ENCODE measurements around the gene LYPD4. TPM values are rescaled to one million over a fixed set of nuclear protein-coding genes. Genes with fewer than 3 reads are reported as not detected.

The LYPD4 gene
- total RNA-seq, 1 experiment from 2014 or later, result not detected

DNA sequence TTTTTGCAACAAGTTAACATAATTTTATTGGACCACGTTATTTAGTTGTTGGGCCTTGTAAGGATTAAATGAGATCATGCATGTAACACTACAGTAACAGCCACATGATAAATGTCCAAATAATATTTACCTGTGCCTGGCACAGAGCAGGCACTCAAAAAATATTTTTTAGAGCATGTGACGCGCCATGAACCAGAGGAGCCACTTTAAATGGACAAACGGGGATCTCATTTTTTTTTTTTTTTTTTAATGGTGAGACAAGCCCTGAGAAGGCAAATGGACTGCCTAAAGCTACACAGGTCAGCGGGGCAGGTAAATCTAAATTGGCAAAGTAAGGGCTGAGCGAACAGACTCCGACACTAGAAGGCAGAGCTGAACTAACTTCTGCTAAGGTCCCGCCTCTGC is 14.7 kb upstream of the LYPD4 start:
- H3K27me3 ChIP-seq (ENCODE audit: low read length), result peaks cover 5% of the 10 kb centered on the region; the same call in 1 of the 2 replicates
- H2AFZ ChIP-seq (ENCODE audit: low read length), result peak overlapping the region; percentile 76
- POLR2A ChIA-PET (ENCODE audit: unreplicated experiment), result interaction anchor here (0.5 kb wide), 1 partner anchor 1652 kb away, joined by 3 read pairs; no protein-coding TSS in a partner anchor
- CTCF ChIA-PET, result interaction anchor here (0.6 kb wide), 1 partner anchor 153 kb away, joined by 3 read pairs; no protein-coding TSS in a partner anchor
- H3K4me3 ChIP-seq (ENCODE audit: low read length), result peak overlapping the region; percentile 63
- H3K4me2 ChIP-seq (ENCODE audit: low read length), result peak overlapping the region; percentile 88
- H3K36me3 ChIP-seq (ENCODE audit: low read depth, low read length), result peaks cover 35% of the 10 kb centered on the region
- peaks cover 34% of the 10 kb centered on the region for H4K20me1 ChIP-seq (ENCODE audit: low read length)
- no peaks in the 10 kb centered on the region for H3K9me2 ChIP-seq (replicated peaks; ENCODE audit: low read length)
- H3F3A ChIP-seq (ENCODE audit: low read length, unreplicated experiment), result no peaks in the 10 kb centered on the region
- intact Hi-C loops (cut with micrococcal nuclease), result no loop called here
- peaks cover 30% of the 10 kb centered on the region for H3K4me1 ChIP-seq (ENCODE audit: insufficient read depth, low read length)
- no TSS peak for BruUV-seq (replicated peaks)
- DNase-seq, result no peak
- no peak for TF ChIP-seq EZH2 (IDR thresholded peaks at IDR 0.05; ENCODE audit: low read length, unreplicated experiment)
- TF ChIP-seq EZH2phosphoT487 (IDR thresholded peaks at IDR 0.05; ENCODE audit: borderline replicate concordance, low read length), result no peak
- TF ChIP-seq, protein P1, sequence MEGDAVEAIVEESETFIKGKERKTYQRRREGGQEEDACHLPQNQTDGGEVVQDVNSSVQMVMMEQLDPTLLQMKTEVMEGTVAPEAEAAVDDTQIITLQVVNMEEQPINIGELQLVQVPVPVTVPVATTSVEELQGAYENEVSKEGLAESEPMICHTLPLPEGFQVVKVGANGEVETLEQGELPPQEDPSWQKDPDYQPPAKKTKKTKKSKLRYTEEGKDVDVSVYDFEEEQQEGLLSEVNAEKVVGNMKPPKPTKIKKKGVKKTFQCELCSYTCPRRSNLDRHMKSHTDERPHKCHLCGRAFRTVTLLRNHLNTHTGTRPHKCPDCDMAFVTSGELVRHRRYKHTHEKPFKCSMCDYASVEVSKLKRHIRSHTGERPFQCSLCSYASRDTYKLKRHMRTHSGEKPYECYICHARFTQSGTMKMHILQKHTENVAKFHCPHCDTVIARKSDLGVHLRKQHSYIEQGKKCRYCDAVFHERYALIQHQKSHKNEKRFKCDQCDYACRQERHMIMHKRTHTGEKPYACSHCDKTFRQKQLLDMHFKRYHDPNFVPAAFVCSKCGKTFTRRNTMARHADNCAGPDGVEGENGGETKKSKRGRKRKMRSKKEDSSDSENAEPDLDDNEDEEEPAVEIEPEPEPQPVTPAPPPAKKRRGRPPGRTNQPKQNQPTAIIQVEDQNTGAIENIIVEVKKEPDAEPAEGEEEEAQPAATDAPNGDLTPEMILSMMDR (conservative IDR thresholded peaks at IDR 0.05; ENCODE audit: low read depth, low read length), result no peak
- H3K9me3 ChIP-seq (ENCODE audit: low read length), result no peaks in the 10 kb centered on the region
- H3K79me2 ChIP-seq (ENCODE audit: low read length), result peaks cover 42% of the 10 kb centered on the region
- H3K27ac ChIP-seq (ENCODE audit: low read length), result 0 out of 2 replicates have a peak overlapping the region, but pooled peaks have one; percentile 7
- ATAC-seq, result no peak
- peak overlapping the region; percentile 53; the same call in 1 of the 2 replicates for H3K9ac ChIP-seq (ENCODE audit: low read length)

DNA sequence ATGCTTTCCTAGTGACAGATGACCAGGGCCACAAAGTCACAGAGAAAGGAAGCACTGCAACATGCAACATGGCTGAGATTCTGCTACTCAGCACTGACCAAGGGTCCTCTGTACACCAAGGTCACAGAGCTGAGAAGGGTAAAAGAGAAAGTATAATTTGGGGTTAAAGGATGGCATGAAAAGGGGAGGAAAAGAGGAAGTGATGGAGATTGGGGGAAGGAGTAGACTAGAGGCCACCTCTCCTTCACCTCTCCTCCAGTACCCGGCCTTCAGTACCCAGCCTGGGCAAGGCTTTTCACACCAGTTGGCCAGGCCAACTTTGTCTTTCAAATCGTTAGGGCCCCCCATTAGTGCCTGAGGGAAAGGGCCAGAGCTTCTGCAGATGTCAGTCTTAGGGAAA is 9.3 kb upstream of the LYPD4 start:
- TF ChIP-seq, protein P1 (conservative IDR thresholded peaks at IDR 0.05; ENCODE audit: low read depth, low read length), result no peak
- no peak for TF ChIP-seq EZH2 (IDR thresholded peaks at IDR 0.05; ENCODE audit: low read length, unreplicated experiment)
- no peak for TF ChIP-seq EZH2phosphoT487 (IDR thresholded peaks at IDR 0.05; ENCODE audit: borderline replicate concordance, low read length)
- no peak overlapping the region for H3K9ac ChIP-seq (ENCODE audit: low read length)
- intact Hi-C loops (cut with micrococcal nuclease), result no loop called here
- ATAC-seq (no peak), DNase-seq (no peak)
- no peak overlapping the region for H3K4me2 ChIP-seq (ENCODE audit: low read length)
- H3K9me2 ChIP-seq (replicated peaks; ENCODE audit: low read length), result no peaks in the 10 kb centered on the region
- H3K4me3 ChIP-seq (ENCODE audit: low read length), result no peak overlapping the region
- peaks cover 33% of the 10 kb centered on the region for H3K27me3 ChIP-seq (ENCODE audit: low read length)
- no peaks in the 10 kb centered on the region for H4K20me1 ChIP-seq (ENCODE audit: low read length)
- no TSS peak for BruUV-seq (replicated peaks)
- H3K27ac ChIP-seq (ENCODE audit: low read length), result no peak overlapping the region
- H3K36me3 ChIP-seq (ENCODE audit: low read depth, low read length), result no peaks in the 10 kb centered on the region
- no peaks in the 10 kb centered on the region for H3F3A ChIP-seq (ENCODE audit: low read length, unreplicated experiment)
- no peaks in the 10 kb centered on the region for H3K9me3 ChIP-seq (ENCODE audit: low read length)
- H3K4me1 ChIP-seq (ENCODE audit: insufficient read depth, low read length), result peaks cover under 1% of the 10 kb centered on the region; the same call in 1 of the 2 replicates
- CTCF ChIA-PET, result no interaction called here
- no peak overlapping the region for H2AFZ ChIP-seq (ENCODE audit: low read length)
- POLR2A ChIA-PET (ENCODE audit: unreplicated experiment), result no interaction called here
- H3K79me2 ChIP-seq (ENCODE audit: low read length), result no peaks in the 10 kb centered on the region

DNA sequence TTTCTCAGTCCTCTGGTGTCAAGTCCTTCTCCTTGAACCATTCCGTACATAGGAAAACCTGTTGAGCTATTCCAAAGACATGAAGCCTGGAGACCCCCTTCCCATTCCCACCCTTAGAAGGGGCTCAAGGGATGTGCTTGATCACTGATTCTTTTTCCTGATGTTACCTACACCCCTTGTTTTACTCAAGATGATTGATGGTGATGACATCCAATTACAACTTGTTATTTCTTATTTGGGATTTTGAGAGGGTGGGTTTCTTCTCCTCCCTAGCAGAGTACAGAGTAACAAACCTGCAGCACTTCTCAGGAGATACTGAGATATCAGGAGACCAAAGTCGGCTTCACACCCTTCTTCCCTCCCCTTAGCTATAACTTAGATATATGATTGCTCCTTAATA is 8.9 kb upstream of the LYPD4 start:
- no peak for ATAC-seq
- no TSS peak for BruUV-seq (replicated peaks)
- ChIA-PET POLR2A (ENCODE audit: unreplicated experiment) (no interaction called here), CTCF (no interaction called here)
- no peak for DNase-seq
- no peaks in the 10 kb centered on the region for H3K9me2 ChIP-seq (replicated peaks; ENCODE audit: low read length)
- no peaks in the 10 kb centered on the region for H3K79me2 ChIP-seq (ENCODE audit: low read length)
- no peaks in the 10 kb centered on the region for H3F3A ChIP-seq (ENCODE audit: low read length, unreplicated experiment)
- H4K20me1 ChIP-seq (ENCODE audit: low read length), result no peaks in the 10 kb centered on the region
- intact Hi-C loops (cut with micrococcal nuclease), result no loop called here
- no peak overlapping the region for H3K4me3 ChIP-seq (ENCODE audit: low read length)
- no peak overlapping the region for H3K27ac ChIP-seq (ENCODE audit: low read length)
- TF ChIP-seq EZH2 (IDR thresholded peaks at IDR 0.05; ENCODE audit: low read length, unreplicated experiment) (no peak), EZH2phosphoT487 (IDR thresholded peaks at IDR 0.05; ENCODE audit: borderline replicate concordance, low read length) (no peak)
- H3K4me1 ChIP-seq (ENCODE audit: insufficient read depth, low read length), result no peaks in the 10 kb centered on the region
- no peak overlapping the region for H3K9ac ChIP-seq (ENCODE audit: low read length)
- no peak overlapping the region for H3K4me2 ChIP-seq (ENCODE audit: low read length)
- no peak overlapping the region for H2AFZ ChIP-seq (ENCODE audit: low read length)
- H3K27me3 ChIP-seq (ENCODE audit: low read length), result peaks cover 33% of the 10 kb centered on the region
- H3K36me3 ChIP-seq (ENCODE audit: low read depth, low read length), result no peaks in the 10 kb centered on the region
- no peaks in the 10 kb centered on the region for H3K9me3 ChIP-seq (ENCODE audit: low read length)
